SK-N-DZ (cell line): ENCODE data around the gene ERC1.
"Not testable (repeated sequence)": the region's sequence is repeated elsewhere in the genome, so short reads cannot be mapped to it uniquely, and the experiment has no call there.

ENCODE experiments used
- DNase-seq: peaks from one replicate; pipeline ENCODE4 v3.0.0-alpha.2; 2015; ENCODE audit warnings: low spot score

ERC1 gene

GRCh38 chr12:981961-982360 lies 9.1 kb upstream of the ERC1 start:
- DNase-seq = no peak

GRCh38 chr12:988646-989045 lies 2.4 kb upstream of the ERC1 start:
- no peak for DNase-seq

- DNase-seq = peak; percentile 22
Measured at GRCh38 chr12:989051-989450, 2.0 kb upstream of the ERC1 start.

- peak; percentile 70 for DNase-seq
Measured at GRCh38 chr12:989751-990660, 1.0 kb upstream of the ERC1 start.

- DNase-seq = peak; percentile 23
Measured at GRCh38 chr12:991350-992333, 619 bp downstream of the ERC1 start.

GRCh38 chr12:992647-993046 lies 1.6 kb downstream of the ERC1 start:
- DNase-seq = no peak

- no peak for DNase-seq
Measured at GRCh38 chr12:996881-997280, 5.9 kb downstream of the ERC1 start.

GRCh38 chr12:997505-997904 lies 6.5 kb downstream of the ERC1 start:
- no peak for DNase-seq

- no peak for DNase-seq
Measured at GRCh38 chr12:998020-998874, 7.2 kb downstream of the ERC1 start.

- DNase-seq = not testable (repeated sequence)
Measured at GRCh38 chr12:999736-1000135, 8.7 kb downstream of the ERC1 start.

- DNase-seq = no peak
Measured at GRCh38 chr12:1001507-1001906, 10.5 kb downstream of the ERC1 start.

GRCh38 chr12:1003600-1004271 lies 12.7 kb downstream of the ERC1 start:
- DNase-seq = no peak

GRCh38 chr12:1006255-1006654 lies 15.2 kb downstream of the ERC1 start:
- DNase-seq = no peak

- DNase-seq = no peak
Measured at GRCh38 chr12:1007276-1007675, 16.3 kb downstream of the ERC1 start.

GRCh38 chr12:1007994-1008393 lies 17.0 kb downstream of the ERC1 start:
- no peak for DNase-seq

- DNase-seq = no peak
Measured at GRCh38 chr12:1011091-1011490, 20.1 kb downstream of the ERC1 start.

GRCh38 chr12:1013618-1014489 lies 22.8 kb downstream of the ERC1 start:
- no peak for DNase-seq

GRCh38 chr12:1019283-1019682 lies 28.3 kb downstream of the ERC1 start:
- no peak for DNase-seq

GRCh38 chr12:1020389-1020788 lies 29.4 kb downstream of the ERC1 start:
- no peak for DNase-seq
